ENCODE data around the gene TMEM156.
"Not testable (repeated sequence)": the region's sequence is repeated elsewhere in the genome, so short reads cannot be mapped to it uniquely, and the experiment has no call there.

The TMEM156 gene

GRCh38 chr4:39043861-39044363 lies 11.7 kb upstream of the TMEM156 start:
- DNase-seq (ENCODE audit: low read depth in 2 of 2, low spot score in 1 of 2) = no peak

GRCh38 chr4:39043058-39043860 lies 11.1 kb upstream of the TMEM156 start:
- no peak for DNase-seq (ENCODE audit: low read depth in 2 of 2, low spot score in 1 of 2)

DNA sequence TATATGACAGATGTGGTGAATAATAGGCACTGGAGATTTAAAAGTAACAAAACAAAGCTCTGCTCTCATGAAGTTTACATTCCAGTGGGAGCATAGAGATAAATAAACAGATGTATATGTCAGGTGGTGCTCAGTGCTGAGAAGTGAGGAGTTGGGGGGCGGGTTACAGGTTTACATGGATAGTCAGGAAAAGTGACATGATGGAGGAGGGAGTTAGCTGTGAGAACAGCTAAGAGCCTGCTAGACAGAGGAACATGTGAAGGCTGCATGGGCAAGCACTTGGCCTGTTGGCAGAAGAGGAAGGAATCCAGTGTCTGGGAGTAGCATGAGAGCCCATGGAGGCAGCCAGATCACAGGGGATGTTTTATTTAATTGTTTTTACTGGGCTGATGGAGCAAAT lies 10.2 kb upstream of the TMEM156 start:
- DNase-seq (ENCODE audit: low read depth in 2 of 2, low spot score in 1 of 2) = no peak

DNA sequence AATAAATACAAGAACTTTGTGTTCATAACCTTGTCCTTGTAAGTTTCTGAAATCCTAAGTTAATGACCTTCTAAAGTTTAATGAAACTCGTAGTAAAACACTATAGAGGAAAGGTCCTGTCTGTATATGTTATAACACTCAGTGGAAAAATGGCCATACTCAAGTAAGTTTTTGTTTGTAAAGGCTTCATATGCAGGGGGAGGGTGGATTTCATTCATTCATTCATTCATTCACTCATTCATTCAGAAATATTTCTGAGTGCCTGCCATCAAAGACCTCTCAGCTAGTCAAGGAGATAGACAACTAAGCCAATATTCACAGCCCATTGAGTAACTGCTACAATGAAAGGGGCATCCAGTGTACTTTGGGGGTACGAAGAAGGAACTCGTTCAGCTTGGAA lies 6.9 kb upstream of the TMEM156 start:
- DNase-seq (ENCODE audit: low read depth in 2 of 2, low spot score in 1 of 2) = no peak

DNA sequence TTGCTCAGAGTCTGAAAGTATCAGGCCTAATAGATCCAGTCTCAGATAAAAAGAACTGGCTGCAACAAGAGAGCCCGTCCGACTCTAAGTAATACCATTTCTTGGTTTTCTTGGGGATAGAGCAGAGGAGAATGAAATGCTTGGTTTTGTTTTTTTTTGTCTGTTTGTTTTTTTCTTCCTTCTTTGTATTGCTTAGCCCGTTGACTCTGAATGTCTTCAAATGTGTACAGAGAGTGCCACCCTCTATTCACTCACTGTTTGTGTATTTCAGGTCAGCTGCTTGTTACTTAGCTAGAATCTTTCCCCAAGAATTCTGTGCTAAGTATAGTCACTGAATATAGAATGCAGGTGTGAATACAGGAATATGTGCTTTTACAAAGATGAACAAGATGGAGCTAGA lies 5.7 kb upstream of the TMEM156 start:
- DNase-seq (ENCODE audit: low read depth in 2 of 2, low spot score in 1 of 2) = no peak

DNA sequence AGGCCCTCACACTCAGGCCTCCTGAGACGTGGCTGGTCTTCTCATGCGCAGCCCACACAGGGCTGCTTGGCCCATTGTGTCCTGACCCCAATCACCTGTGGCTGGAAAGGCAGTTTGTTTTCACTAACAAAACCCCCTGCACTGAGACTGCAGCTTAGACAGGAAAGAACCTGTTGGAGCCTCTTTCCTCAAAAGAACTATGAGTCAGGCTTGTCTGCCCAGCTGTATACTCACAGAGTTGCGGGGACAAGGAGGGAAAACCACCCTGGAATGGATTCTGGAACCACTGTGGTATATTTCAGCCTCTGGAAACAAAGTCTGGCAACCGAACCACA lies 5.2 kb upstream of the TMEM156 start:
- DNase-seq (ENCODE audit: low read depth in 2 of 2, low spot score in 1 of 2) = no peak

GRCh38 chr4:39036172-39036571 lies 4.0 kb upstream of the TMEM156 start:
- no peak for DNase-seq (ENCODE audit: low read depth in 2 of 2, low spot score in 1 of 2)

- DNase-seq (ENCODE audit: low read depth in 2 of 2, low spot score in 1 of 2) = not testable (repeated sequence)
Observed at GRCh38 chr4:39031590-39032020, 604 bp downstream of the TMEM156 start.

GRCh38 chr4:39030725-39031124 lies 1.5 kb downstream of the TMEM156 start:
- no peak for DNase-seq (ENCODE audit: low read depth in 2 of 2, low spot score in 1 of 2)

GRCh38 chr4:39029752-39030694 lies 2.2 kb downstream of the TMEM156 start:
- no peak for DNase-seq (ENCODE audit: low read depth in 2 of 2, low spot score in 1 of 2)

GRCh38 chr4:39026096-39026495 lies 6.1 kb downstream of the TMEM156 start:
- no peak for DNase-seq (ENCODE audit: low read depth in 2 of 2, low spot score in 1 of 2)

- DNase-seq (ENCODE audit: low read depth in 2 of 2, low spot score in 1 of 2) = no peak
Observed at GRCh38 chr4:39025552-39026085, 6.6 kb downstream of the TMEM156 start.

DNA sequence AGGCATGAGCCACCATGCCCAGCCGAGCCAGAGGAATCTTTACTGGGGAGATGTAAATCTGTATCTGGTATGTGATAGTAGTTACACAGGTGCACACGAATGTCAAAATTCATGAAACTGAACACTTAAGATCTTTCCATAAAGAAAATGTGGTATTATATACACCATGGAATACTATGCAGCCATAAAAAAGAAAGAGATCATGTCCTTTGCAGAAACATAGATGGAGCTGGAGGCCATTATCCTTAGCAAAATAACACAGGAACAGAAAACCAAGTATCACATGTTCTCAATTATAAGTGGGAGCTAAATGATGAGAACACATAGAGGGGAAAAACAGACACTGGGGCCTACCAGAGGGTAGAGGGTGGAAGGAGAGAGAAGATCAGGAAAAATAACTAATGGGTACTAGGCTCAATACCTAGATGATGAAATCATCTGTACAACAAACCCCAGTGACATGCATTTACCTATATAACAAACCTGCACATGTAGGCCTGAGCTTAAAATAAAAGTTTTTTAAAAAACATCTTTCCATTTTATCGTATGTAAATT lies 7.8 kb downstream of the TMEM156 start:
- no peak for DNase-seq (ENCODE audit: low read depth in 2 of 2, low spot score in 1 of 2)

- DNase-seq (ENCODE audit: low read depth in 2 of 2, low spot score in 1 of 2) = no peak
Observed at GRCh38 chr4:39023059-39023458, 9.2 kb downstream of the TMEM156 start.

DNA sequence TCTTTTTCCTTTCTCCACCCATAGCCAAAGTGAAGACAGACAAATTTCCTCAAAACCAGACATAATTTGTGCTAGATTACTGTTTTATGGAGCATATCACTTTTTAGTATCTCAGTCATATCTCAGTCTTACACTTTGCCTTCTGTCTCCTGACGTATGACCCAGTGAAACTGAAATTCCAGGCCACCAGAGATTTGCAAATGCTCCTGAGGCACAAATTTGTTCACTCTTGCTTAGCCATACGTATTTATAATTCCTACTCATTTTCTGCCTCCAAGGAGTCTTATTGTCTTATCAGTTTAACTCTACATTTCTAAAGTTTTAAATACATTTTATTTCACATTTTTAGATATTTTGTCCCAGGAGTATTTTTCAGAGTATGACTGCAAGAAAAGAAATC lies 10.0 kb downstream of the TMEM156 start:
- no peak for DNase-seq (ENCODE audit: low read depth in 2 of 2, low spot score in 1 of 2)

DNA sequence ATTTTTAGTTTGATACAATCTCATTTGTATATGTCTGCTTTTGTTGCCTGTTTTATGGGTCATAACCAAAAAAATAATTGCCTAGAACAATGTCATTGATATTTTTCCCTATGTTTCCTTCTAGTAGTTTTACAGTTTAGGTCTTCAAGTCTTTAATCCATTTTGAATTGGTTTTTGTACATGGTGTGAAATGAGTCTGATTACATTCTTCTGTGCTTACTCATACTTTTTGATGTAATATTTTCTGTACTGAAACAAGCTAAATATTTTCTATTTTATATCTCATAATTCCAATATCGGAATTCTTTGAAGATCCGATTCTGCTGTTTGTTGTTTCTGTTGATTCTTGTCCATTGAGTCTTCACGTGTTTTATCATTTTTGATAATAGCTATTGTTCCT lies 10.6 kb downstream of the TMEM156 start:
- no peak for DNase-seq (ENCODE audit: low read depth in 2 of 2, low spot score in 1 of 2)

GRCh38 chr4:39020130-39020529 lies 12.1 kb downstream of the TMEM156 start:
- no peak for DNase-seq (ENCODE audit: low read depth in 2 of 2, low spot score in 1 of 2)

- no peak for DNase-seq (ENCODE audit: low read depth in 2 of 2, low spot score in 1 of 2)
Observed at GRCh38 chr4:39014028-39014427, 18.2 kb downstream of the TMEM156 start.

- DNase-seq (ENCODE audit: low read depth in 2 of 2, low spot score in 1 of 2) = no peak
Observed at GRCh38 chr4:39004758-39005157, 27.5 kb downstream of the TMEM156 start.

GRCh38 chr4:39002058-39002457 lies 30.2 kb downstream of the TMEM156 start:
- not testable (repeated sequence) for DNase-seq (ENCODE audit: low read depth in 2 of 2, low spot score in 1 of 2)

DNA sequence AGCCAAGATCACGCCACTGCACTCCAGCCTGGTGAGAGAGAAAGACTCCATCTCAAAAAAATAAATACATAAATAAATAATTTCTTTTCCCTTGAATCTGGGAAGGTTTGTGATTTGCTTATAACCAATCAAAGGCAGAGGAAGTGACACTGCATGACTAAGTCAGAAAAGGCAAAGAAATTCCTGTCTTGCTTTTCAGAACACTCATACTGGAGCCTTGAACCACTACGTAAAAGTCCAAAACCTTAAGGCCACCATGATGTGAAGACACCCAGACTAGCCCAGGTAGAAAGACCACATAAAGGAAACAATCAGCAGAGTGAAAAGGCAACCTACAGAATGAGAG lies 36.6 kb downstream of the TMEM156 start:
- no peak for DNase-seq (ENCODE audit: low read depth in 2 of 2, low spot score in 1 of 2)

- no peak for DNase-seq (ENCODE audit: low read depth in 2 of 2, low spot score in 1 of 2)
Observed at GRCh38 chr4:38994135-38994534, 38.1 kb downstream of the TMEM156 start.

Measured in stimulated activated CD8-positive, alpha-beta memory T cell treated with anti-CD3 and anti-CD28 coated beads, Interleukin-4, amount 100 ng/mL, for 1 hour (primary cell).